CD4-positive, alpha-beta T cell (primary cell): ENCODE data around the gene CABLES2. TPM values are rescaled to one million over a fixed set of nuclear protein-coding genes. Genes with fewer than 3 reads are reported as not detected.
A peak's percentile ranks its signal among the peaks of the same experiment; 100 is the strongest.

Experiments
- ATAC-seq: fragments of 200-7000 bp; cut with Tn5 transposase; one replicate; pipeline ENCODE4 v1.10.0; 2022; ENCODE audit warnings: mild to moderate bottlenecking; ENCODE audit not compliant: poor library complexity
- CTCF ChIA-PET: fragments of 350-600 bp; sonication (Branson Sonifier 250); formaldehyde crosslinking; loops from one replicate; lab custom pipeline; 2021; ENCODE audit warnings: antibody characterized with exemption, inconsistent platforms; lab: Charles Lee
- POLR2A ChIA-PET: fragments of 350-600 bp; sonication (Branson Sonifier 250); formaldehyde crosslinking; loops from one replicate; lab custom pipeline; 2021; ENCODE audit warnings: antibody characterized with exemption, inconsistent platforms; lab: Charles Lee
- DNase-seq, 14 experiments: peaks; one replicate each; pipeline ENCODE4 v3.0.0-alpha.2; 2013 to 2020; ENCODE audit warnings: mixed read lengths in 2 of 14
- H3K27ac ChIP-seq, 2 donors: one replicate each; pipeline versions ENCODE4 v1.5.1 to v1.7.0; 2013; ENCODE audit warnings: low read length in 2 of 2, low read depth in 1 of 2, mild to moderate bottlenecking in 1 of 2
- H3K27me3 ChIP-seq, 2 experiments: 1 replicate in 1 of 2; 2 replicates in 1 of 2; pipeline versions ENCODE4 v1.6.1 to v1.7.0; 2013; ENCODE audit warnings: low read length in 2 of 2, control low read depth in 1 of 2, mild to moderate bottlenecking in 1 of 2, moderate library complexity in 1 of 2; ENCODE audit not compliant: insufficient read depth in 2 of 2, control insufficient read depth in 1 of 2
- H3K36me3 ChIP-seq: one replicate; pipeline ENCODE4 v1.6.1; 2013; ENCODE audit warnings: low read length, control low read depth; ENCODE audit not compliant: insufficient read depth
- H3K4me1 ChIP-seq: one replicate; pipeline ENCODE4 v1.6.1; 2013; ENCODE audit warnings: low read length, control low read depth; ENCODE audit not compliant: insufficient read depth
- H3K4me3 ChIP-seq: one replicate; pipeline ENCODE4 v1.5.1; 2013; ENCODE audit warnings: mild to moderate bottlenecking, low read length, moderate library complexity
- H3K9me3 ChIP-seq, 2 experiments: 1 replicate in 1 of 2; 2 replicates in 1 of 2; pipeline versions ENCODE4 v1.6.1 to v1.7.0; 2013; ENCODE audit warnings: low read length in 2 of 2, mild to moderate bottlenecking in 2 of 2, control low read depth in 1 of 2, moderate library complexity in 1 of 2; ENCODE audit not compliant: control insufficient read depth in 1 of 2, insufficient read depth in 1 of 2
- H3K27ac Mint-ChIP-seq: one replicate; pipeline ENCODE4 v1.8.0; 2020; ENCODE audit warnings: mixed read lengths
- H3K27me3 Mint-ChIP-seq: one replicate; pipeline ENCODE4 v1.8.0; 2021; ENCODE audit warnings: mixed read lengths
- H3K36me3 Mint-ChIP-seq: one replicate; pipeline ENCODE4 v1.8.0; 2021; ENCODE audit warnings: low read depth, mixed read lengths
- H3K4me1 Mint-ChIP-seq: one replicate; pipeline ENCODE4 v1.8.0; 2021; ENCODE audit warnings: low read depth, mixed read lengths
- H3K4me3 Mint-ChIP-seq: one replicate; pipeline ENCODE4 v1.8.0; 2020; ENCODE audit warnings: mild to moderate bottlenecking, mixed read lengths
- H3K9me3 Mint-ChIP-seq: one replicate; pipeline ENCODE4 v1.8.0; 2020; ENCODE audit warnings: mixed read lengths
- CTCF ChIP-seq: fragments of 200-600 bp; IDR thresholded peaks from one replicate; pipeline ENCODE4 v1.8.0; 2022; ENCODE audit warnings: antibody characterized with exemption, mild to moderate bottlenecking
- intact Hi-C, 2 experiments: fragments of 100-400 bp; cut with DNase I in 1 of 2; cut with micrococcal nuclease in 1 of 2; formaldehyde crosslinking; loops; one replicate each; pipeline versions ENCODE4 v1.15.1 to v1.9.0; 2023 to 2025; cut with DNase I, micrococcal nuclease
- total RNA-seq, 174 experiments: library from RNA in 2 of 174; stranded (reverse) in 2 of 174; gene quantifications; one replicate each; pipeline ENCODE4 v1.2.3 and lab custom pipeline; 2021 to 2026

CABLES2 gene
- total RNA-seq, 2 experiments from 2014 or later = 4.4 TPM

GRCh38 chr20:62405981-62406513, 1.0 kb downstream of the CABLES2 start:
- no peak for TF ChIP-seq CTCF
- no peaks in the 10 kb centered on the region for H3K27me3 Mint-ChIP-seq
- DNase-seq = no peak
- no peak overlapping the region for H3K27ac Mint-ChIP-seq
- Histone ChIP-seq H3K9me3 (peaks cover 0 to 9% of the 10 kb centered on the region in 2 experiments), H3K4me1 (peaks cover 46% of the 10 kb centered on the region), H3K27ac (no peak overlapping the region), H3K36me3 (peaks cover 2% of the 10 kb centered on the region), H3K4me3 (peak overlapping the region; percentile 65), H3K27me3 (no peaks in the 10 kb centered on the region)
- peak overlapping the region; percentile 84 for H3K4me3 Mint-ChIP-seq
- intact Hi-C loops = loop anchor here (1.0 to 5.0 kb wide), 6 partner anchors 19 to 866 kb away; partner anchors contain the start of genes ADRM1 (in 1 of the 2), ARFGAP1 (in 1 of the 2), GID8 (in 1 of the 2) and OSBPL2 (in 1 of the 2)
- no peaks in the 10 kb centered on the region for H3K36me3 Mint-ChIP-seq
- POLR2A ChIA-PET = no interaction called here
- ATAC-seq = no peak
- peaks cover 18% of the 10 kb centered on the region for H3K4me1 Mint-ChIP-seq
- CTCF ChIA-PET = no interaction called here
- H3K9me3 Mint-ChIP-seq = no peaks in the 10 kb centered on the region

- Mint-ChIP-seq H3K4me1 (peaks cover 18% of the 10 kb centered on the region), H3K36me3 (no peaks in the 10 kb centered on the region), H3K27me3 (no peaks in the 10 kb centered on the region), H3K4me3 (peak overlapping the region; percentile 84), H3K9me3 (no peaks in the 10 kb centered on the region), H3K27ac (no peak overlapping the region)
- ATAC-seq (no peak), DNase-seq (peak in 2 of 14 experiments; percentile 27 to 42)
- Histone ChIP-seq H3K4me1 (peaks cover 43% of the 10 kb centered on the region), H3K27ac (no peak overlapping the region), H3K4me3 (peak overlapping the region; percentile 65), H3K36me3 (peaks cover 2% of the 10 kb centered on the region), H3K9me3 (peaks cover 0 to 9% of the 10 kb centered on the region in 2 experiments), H3K27me3 (no peaks in the 10 kb centered on the region)
- ChIA-PET POLR2A (no interaction called here), CTCF (no interaction called here)
- TF ChIP-seq CTCF = no peak
- intact Hi-C loops = loop anchor here in 1 of 2 experiments (1.0 to 5.0 kb wide), 5 partner anchors 18 to 867 kb away; partner anchors contain the start of genes ARFGAP1, GID8, OSBPL2 and RPS21
Measured at GRCh38 chr20:62405108-62405980, 1.7 kb downstream of the CABLES2 start.

- no peak overlapping the region for H3K4me3 ChIP-seq
- CTCF ChIA-PET = no interaction called here
- peaks cover 2% of the 10 kb centered on the region for H3K36me3 ChIP-seq
- H3K4me3 Mint-ChIP-seq = peak overlapping the region; percentile 84
- POLR2A ChIA-PET = no interaction called here
- H3K27ac Mint-ChIP-seq = no peak overlapping the region
- H3K4me1 ChIP-seq = peaks cover 37% of the 10 kb centered on the region
- H3K4me1 Mint-ChIP-seq = peaks cover 18% of the 10 kb centered on the region
- no peak for TF ChIP-seq CTCF
- no peaks in the 10 kb centered on the region for H3K9me3 Mint-ChIP-seq
- DNase-seq (no peak), ATAC-seq (no peak)
- no peak overlapping the region for H3K27ac ChIP-seq
- intact Hi-C loops = loop anchor here in 1 of 2 experiments (1.0 to 5.0 kb wide), 6 partner anchors 17 to 868 kb away; partner anchors contain the start of genes ARFGAP1, GID8, MTG2 and OSBPL2
- no peaks in the 10 kb centered on the region for H3K27me3 ChIP-seq
- H3K36me3 Mint-ChIP-seq = no peaks in the 10 kb centered on the region
- peaks cover 0 to 9% of the 10 kb centered on the region in 2 experiments for H3K9me3 ChIP-seq
- H3K27me3 Mint-ChIP-seq = no peaks in the 10 kb centered on the region
Measured at GRCh38 chr20:62404761-62405107, 2.4 kb downstream of the CABLES2 start.
